Stomach (tissue), 4 donors: ENCODE data around the gene AIF1L.

Source experiments
- POLR2AphosphoS5 ChIP-seq, 3 donors: sonication (generic); formaldehyde crosslinking; IDR thresholded peaks; one replicate each; pipeline ENCODE4 v1.6.1; 2016; ENCODE audit warnings: antibody characterized with exemption in 3 of 3
- TF ChIP-seq, protein P1 (sequence below), 7 experiments: fragments of 450-650 bp in 4 of 7; fragments of 200-600 bp in 3 of 7; sonication (generic) in 3 of 7; IDR thresholded peaks; one replicate each; pipeline ENCODE4 v1.5.1; 2016 to 2019; ENCODE audit warnings: antibody characterized with exemption in 7 of 7, control low read depth in 2 of 7, mild to moderate bottlenecking in 1 of 7

DNA sequence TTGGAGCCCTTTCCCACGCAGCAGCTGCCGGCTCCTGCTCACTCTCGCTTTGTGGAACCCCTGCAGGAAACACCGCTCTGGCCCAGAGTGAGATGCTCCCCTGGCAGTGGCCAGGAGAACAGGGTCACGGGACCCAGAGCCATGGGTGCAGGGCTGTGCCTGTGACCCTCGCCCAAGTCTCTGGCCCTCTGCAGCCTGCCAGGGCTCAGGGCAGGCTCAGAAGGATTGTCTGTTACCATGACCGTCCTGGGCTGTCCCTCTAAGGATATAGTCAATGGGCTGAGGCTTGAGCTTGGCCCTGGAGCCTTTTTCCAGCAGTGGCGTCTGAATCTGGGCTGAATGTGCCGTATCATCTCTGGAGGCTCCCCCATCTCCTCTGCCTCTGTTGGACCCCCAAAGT is 28.7 kb upstream of the AIF1L start:
- no peak for TF ChIP-seq POLR2AphosphoS5 (IDR thresholded peaks at IDR 0.05)
- TF ChIP-seq, protein P1, sequence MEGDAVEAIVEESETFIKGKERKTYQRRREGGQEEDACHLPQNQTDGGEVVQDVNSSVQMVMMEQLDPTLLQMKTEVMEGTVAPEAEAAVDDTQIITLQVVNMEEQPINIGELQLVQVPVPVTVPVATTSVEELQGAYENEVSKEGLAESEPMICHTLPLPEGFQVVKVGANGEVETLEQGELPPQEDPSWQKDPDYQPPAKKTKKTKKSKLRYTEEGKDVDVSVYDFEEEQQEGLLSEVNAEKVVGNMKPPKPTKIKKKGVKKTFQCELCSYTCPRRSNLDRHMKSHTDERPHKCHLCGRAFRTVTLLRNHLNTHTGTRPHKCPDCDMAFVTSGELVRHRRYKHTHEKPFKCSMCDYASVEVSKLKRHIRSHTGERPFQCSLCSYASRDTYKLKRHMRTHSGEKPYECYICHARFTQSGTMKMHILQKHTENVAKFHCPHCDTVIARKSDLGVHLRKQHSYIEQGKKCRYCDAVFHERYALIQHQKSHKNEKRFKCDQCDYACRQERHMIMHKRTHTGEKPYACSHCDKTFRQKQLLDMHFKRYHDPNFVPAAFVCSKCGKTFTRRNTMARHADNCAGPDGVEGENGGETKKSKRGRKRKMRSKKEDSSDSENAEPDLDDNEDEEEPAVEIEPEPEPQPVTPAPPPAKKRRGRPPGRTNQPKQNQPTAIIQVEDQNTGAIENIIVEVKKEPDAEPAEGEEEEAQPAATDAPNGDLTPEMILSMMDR (IDR thresholded peaks at IDR 0.05) = no peak
